WTC11 (cell line): ENCODE data around the gene RPIA. TPM values are rescaled to one million over a fixed set of nuclear protein-coding genes. Genes with fewer than 3 reads are reported as not detected.
"Not testable (repeated sequence)": the region's sequence is repeated elsewhere in the genome, so short reads cannot be mapped to it uniquely, and the experiment has no call there.

Source experiments
- ATAC-seq: fragments of 200-7000 bp; cut with Tn5 transposase; 2 replicates; pipeline ENCODE4 v1.10.0; 2021; ENCODE audit warnings: mild to moderate bottlenecking, moderate library complexity
- CTCF ChIA-PET: fragments of 300-600 bp; sonication (Branson Sonifier 250); formaldehyde crosslinking; loops from one replicate; lab custom pipeline; 2021; ENCODE audit warnings: antibody characterized with exemption; lab: Charles Lee
- POLR2A ChIA-PET: fragments of 350-600 bp; sonication (Branson Sonifier 250); formaldehyde crosslinking; loops from one replicate; lab custom pipeline; 2021; ENCODE audit warnings: antibody characterized with exemption; lab: Charles Lee
- DNase-seq: peaks from one replicate; pipeline ENCODE4 v3.0.0; 2021; ENCODE audit warnings: low spot score
- H3K27ac Mint-ChIP-seq: 2 replicates; pipeline ENCODE4 v1.8.0; 2021; ENCODE audit warnings: mixed read lengths
- H3K27me3 Mint-ChIP-seq: 2 replicates; pipeline ENCODE4 v1.8.0; 2021; ENCODE audit warnings: low read depth, mild to moderate bottlenecking, moderate library complexity, mixed read lengths
- H3K36me3 Mint-ChIP-seq: 2 replicates; pipeline ENCODE4 v1.8.0; 2021; ENCODE audit warnings: mixed read lengths
- H3K4me1 Mint-ChIP-seq: 2 replicates; pipeline ENCODE4 v1.8.0; 2022; ENCODE audit warnings: mixed read lengths
- H3K4me3 Mint-ChIP-seq: 2 replicates; pipeline ENCODE4 v1.8.0; 2021; ENCODE audit warnings: mild to moderate bottlenecking, moderate library complexity, mixed read lengths
- H3K9me3 Mint-ChIP-seq: 2 replicates; pipeline ENCODE4 v1.8.0; 2021; ENCODE audit warnings: mixed read lengths
- total RNA-seq: library from RNA; stranded (reverse); gene quantifications from 3 replicates; pipeline ENCODE4 v1.2.3, GENCODE V29; 2021

The RPIA gene
- total RNA-seq, 1 experiment from 2014 or later, result 23.4 TPM

DNA sequence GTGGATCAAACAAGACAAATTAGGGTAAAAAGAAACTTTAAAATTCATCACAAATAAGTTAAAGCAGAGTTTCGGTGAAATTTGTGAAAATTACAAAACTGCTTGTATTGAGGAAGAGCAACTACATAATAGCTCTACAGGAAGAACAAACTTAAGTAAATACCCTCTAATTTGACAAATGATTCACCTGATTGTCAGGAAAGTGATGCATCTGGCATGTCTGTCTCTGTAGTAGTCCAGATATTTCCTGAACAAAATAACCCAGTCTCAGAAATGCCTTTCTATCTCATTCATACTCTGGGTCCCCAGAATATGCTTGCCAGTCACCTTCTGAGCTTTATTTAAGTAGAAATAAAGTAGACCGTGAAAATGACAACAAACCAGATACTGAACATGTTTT, 104.5 kb downstream of the RPIA start:
- H3K27ac Mint-ChIP-seq, ATAC-seq, H3K27me3 Mint-ChIP-seq, CTCF ChIA-PET, H3K9me3 Mint-ChIP-seq, H3K4me1 Mint-ChIP-seq, POLR2A ChIA-PET, H3K36me3 Mint-ChIP-seq, H3K4me3 Mint-ChIP-seq, DNase-seq: not testable (repeated sequence)

DNA sequence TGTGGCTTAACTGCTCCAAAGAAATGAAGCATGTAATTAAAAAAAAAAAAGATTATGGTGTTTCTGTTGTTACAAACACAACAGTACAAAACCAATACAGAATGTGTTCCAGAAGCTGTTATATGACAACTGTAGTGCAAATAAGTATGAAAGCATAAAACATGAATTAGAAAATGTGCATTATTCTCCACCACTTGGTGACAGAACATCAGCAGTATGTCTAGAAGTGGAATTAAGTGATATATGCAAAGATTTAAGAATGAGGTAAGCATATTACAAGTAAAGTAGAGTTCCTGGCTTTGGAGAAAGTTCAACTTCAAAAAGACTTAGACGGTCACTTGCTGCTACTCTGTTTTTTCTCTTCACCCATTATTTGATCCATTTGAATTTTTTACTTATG, 105.0 kb downstream of the RPIA start:
- H3K27ac Mint-ChIP-seq, POLR2A ChIA-PET, H3K4me3 Mint-ChIP-seq, H3K36me3 Mint-ChIP-seq, H3K9me3 Mint-ChIP-seq, DNase-seq, ATAC-seq, H3K4me1 Mint-ChIP-seq, CTCF ChIA-PET, H3K27me3 Mint-ChIP-seq: not testable (repeated sequence)

DNA sequence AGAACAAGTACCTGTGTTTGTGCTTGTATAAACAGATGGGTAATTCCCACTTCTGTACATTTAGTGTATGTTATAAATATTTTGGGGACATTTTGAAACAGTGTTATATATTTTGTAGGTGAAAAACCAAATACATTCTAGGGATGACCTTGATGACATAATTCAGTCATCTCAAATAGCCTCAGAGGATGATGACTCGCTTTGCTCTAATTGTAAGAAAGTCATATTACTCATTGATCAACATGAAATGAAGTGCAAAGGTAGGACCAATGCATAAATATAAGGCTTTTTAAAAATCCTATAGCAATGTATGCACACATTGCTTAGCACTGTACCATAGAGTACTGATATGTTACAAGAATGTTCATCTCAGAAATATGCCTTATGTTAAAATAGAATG, 105.7 kb downstream of the RPIA start:
- CTCF ChIA-PET, H3K36me3 Mint-ChIP-seq, ATAC-seq, H3K27me3 Mint-ChIP-seq, H3K4me3 Mint-ChIP-seq, H3K27ac Mint-ChIP-seq, DNase-seq, H3K9me3 Mint-ChIP-seq, POLR2A ChIA-PET, H3K4me1 Mint-ChIP-seq: not testable (repeated sequence)

Other genes starting within 250 kb of the RPIA start
- gene FOXI3, start 239.0 kb upstream of the RPIA start, total RNA-seq, result 13.4 to 14.0 TPM (median 13.5 TPM) in 3 replicates
- 14.6 to 20.8 TPM (median 16.3 TPM) in 3 replicates for gene EIF2AK3, start 64.2 kb upstream of the RPIA start, total RNA-seq